Retinal pigment epithelial cell (primary cell): ENCODE measurements around the gene ADH5.
"Not testable (repeated sequence)": the region's sequence is repeated elsewhere in the genome, so short reads cannot be mapped to it uniquely, and the experiment has no call there.

Experiments used
- DNase-seq: peaks from one replicate; pipeline ENCODE4 v3.0.0-alpha.2; 2010; ENCODE audit warnings: low read depth
- H3K4me3 ChIP-seq: 2 replicates; pipeline ENCODE4 v1.5.1; 2011; ENCODE audit warnings: mild to moderate bottlenecking, low read length, control low read depth, moderate library complexity
- CTCF ChIP-seq: conservative IDR thresholded peaks from 2 replicates; pipeline ENCODE4 v1.5.1; 2011; ENCODE audit warnings: low read depth, low read length, control low read depth, inconsistent platforms

ADH5 gene

GRCh38 chr4:99074816-99075215 is 13.8 kb downstream of the ADH5 start:
- no peak overlapping the region for H3K4me3 ChIP-seq
- no peak for TF ChIP-seq CTCF
- DNase-seq = no peak

DNA sequence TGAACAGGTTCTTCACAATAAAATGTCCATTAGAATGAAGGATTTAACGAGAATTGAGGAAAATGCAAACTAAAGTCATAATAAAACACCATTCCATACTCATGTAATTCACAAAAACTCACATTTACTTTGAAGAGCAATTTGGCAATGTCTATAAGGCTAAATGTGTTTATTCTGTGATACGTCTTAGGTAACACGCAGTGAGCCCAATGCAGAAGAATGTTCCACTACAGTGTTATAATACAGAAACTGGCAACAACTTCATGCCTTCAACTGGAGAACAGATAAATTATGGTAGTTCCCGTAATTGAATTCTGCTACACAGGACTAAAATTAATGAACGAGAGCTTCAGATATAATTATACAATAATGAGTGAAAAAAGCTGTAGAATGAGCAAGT is 17.4 kb downstream of the ADH5 start:
- no peak overlapping the region for H3K4me3 ChIP-seq
- no peak for TF ChIP-seq CTCF
- no peak for DNase-seq

- DNase-seq = no peak
- H3K4me3 ChIP-seq = no peak overlapping the region
- TF ChIP-seq CTCF = no peak
These were observed 21.0 kb downstream of the ADH5 start for GRCh38 chr4:99067617-99068016.

DNA sequence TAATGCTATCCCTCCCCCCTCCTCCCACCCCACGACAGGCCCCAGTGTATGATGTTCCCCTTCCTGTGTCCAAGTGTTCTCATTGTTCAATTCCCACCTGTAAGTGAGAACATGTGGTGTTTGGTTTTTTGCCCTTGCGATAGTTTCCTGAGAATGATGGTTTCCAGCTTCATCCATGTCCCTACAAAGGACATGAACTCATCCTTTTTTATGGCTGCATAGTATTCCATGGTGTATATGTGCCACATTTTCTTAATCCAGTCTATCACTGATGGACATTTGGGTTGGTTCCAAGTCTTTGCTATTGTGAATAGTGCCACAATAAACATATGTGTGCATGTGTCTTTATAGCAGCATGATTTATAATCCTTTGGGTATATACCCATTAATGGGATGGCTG is 23.1 kb downstream of the ADH5 start:
- not testable (repeated sequence) for H3K4me3 ChIP-seq, DNase-seq

GRCh38 chr4:99062120-99062519 is 26.5 kb downstream of the ADH5 start:
- TF ChIP-seq CTCF = no peak
- H3K4me3 ChIP-seq = no peak overlapping the region
- DNase-seq = no peak

DNA sequence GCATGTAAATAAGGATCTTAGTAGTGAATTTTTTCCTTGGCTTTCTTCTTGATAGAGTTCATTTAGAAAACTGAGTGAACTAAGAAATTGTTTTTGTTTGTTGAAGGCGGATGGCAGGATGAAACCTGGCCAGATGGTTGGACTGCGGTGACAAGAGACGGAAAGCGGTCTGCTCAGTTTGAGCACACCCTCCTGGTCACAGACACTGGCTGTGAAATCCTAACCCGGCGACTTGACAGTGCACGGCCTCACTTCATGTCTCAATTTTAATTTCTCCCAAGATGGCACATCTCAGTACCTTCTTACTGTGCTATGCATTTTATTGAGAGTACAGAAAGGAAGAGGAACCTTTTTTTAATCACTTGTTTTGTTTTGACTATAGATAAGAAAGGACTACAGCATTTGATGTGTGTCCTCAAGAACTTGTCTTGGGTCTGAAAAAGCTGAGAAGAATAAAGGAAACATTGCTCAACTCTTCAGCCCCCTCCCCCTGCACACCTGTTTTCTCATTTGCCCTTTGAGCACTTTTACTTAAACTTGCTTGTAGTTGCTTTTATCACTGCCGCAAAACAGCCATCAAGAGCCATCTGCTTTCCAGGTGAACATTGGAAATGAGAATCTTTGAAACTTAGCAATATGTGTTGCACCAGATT is 27.4 kb downstream of the ADH5 start:
- TF ChIP-seq CTCF = no peak
- H3K4me3 ChIP-seq = no peak overlapping the region
- DNase-seq = no peak

DNA sequence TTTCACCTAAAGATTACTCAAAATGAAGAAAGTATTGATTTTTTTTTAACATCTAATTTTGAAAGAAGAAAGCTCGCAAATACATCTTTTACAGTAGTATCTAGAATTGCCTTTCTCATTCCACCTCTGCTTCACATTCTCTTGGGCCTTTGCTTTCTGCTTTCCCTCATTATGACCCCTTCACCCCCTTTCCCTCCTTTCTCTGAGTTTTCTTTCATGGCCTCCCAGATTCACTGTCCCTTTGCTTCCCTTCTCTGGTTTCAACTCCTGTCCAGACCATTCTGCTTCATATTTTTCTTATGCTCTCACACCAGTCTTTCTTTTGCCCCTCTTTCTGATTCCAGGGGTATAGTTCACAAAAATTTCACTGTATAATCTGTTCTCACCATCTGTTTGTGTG is 29.0 kb downstream of the ADH5 start:
- TF ChIP-seq CTCF = no peak
- no peak overlapping the region for H3K4me3 ChIP-seq
- no peak for DNase-seq

GRCh38 chr4:99058228-99058627 is 30.4 kb downstream of the ADH5 start:
- no peak for DNase-seq
- TF ChIP-seq CTCF = no peak
- H3K4me3 ChIP-seq = no peak overlapping the region
